HepG2 (cell line): ENCODE results near the gene C9orf50. TPM values are rescaled to one million over a fixed set of nuclear protein-coding genes. Genes with fewer than 3 reads are reported as not detected.

Source experiments
- CBX1 ChIP-seq: IDR thresholded peaks from one replicate; pipeline ENCODE4 v1.6.1; 2016; ENCODE audit warnings: antibody characterized with exemption, low read depth
- HDAC1 ChIP-seq: sonication (generic); formaldehyde crosslinking; IDR thresholded peaks from 2 replicates; pipeline ENCODE4 v1.5.1; 2020; ENCODE audit warnings: mild to moderate bottlenecking, missing genetic modification reagents
- KMT2B ChIP-seq: IDR thresholded peaks from 2 replicates; pipeline ENCODE4 v1.6.1; 2016; ENCODE audit warnings: missing genetic modification reagents, missing compliant biosample characterization
- NONO ChIP-seq, 2 experiments: fragments of 450-650 bp in 1 of 2; sonication (generic) in 1 of 2; formaldehyde crosslinking in 1 of 2; IDR thresholded peaks in 1 of 2; conservative IDR thresholded peaks in 1 of 2; 2 replicates each; pipeline versions ENCODE4 v1.6.1 to v1.8.0; 2017 to 2022; ENCODE audit warnings: mild to moderate bottlenecking in 1 of 2, missing genetic modification reagents in 1 of 2, moderate library complexity in 1 of 2
- PHF21A ChIP-seq: sonication (generic); formaldehyde crosslinking; IDR thresholded peaks from 2 replicates; pipeline ENCODE4 v1.5.0; 2020; ENCODE audit warnings: mild to moderate bottlenecking, missing genetic modification reagents
- RORA ChIP-seq: sonication (generic); formaldehyde crosslinking; IDR thresholded peaks from 2 replicates; pipeline ENCODE4 v1.5.0; 2020; ENCODE audit warnings: mild to moderate bottlenecking, missing genetic modification reagents, moderate library complexity
- SPEN ChIP-seq: sonication (generic); formaldehyde crosslinking; IDR thresholded peaks from 2 replicates; pipeline ENCODE4 v1.5.1; 2020; ENCODE audit warnings: low read depth, mild to moderate bottlenecking, missing genetic modification reagents
- TAF1 ChIP-seq: sonication (generic); formaldehyde crosslinking; IDR thresholded peaks from 2 replicates; pipeline ENCODE4 v1.4.0; 2020; ENCODE audit warnings: missing genetic modification reagents
- YEATS2 ChIP-seq: sonication (generic); formaldehyde crosslinking; IDR thresholded peaks from 2 replicates; pipeline ENCODE4 v1.4.0; 2020; ENCODE audit warnings: missing genetic modification reagents, borderline replicate concordance
- ZC3H4 ChIP-seq: sonication (generic); formaldehyde crosslinking; IDR thresholded peaks from 2 replicates; pipeline ENCODE4 v1.4.0; 2020; ENCODE audit warnings: missing genetic modification reagents, borderline replicate concordance
- ZFP36L2 ChIP-seq: sonication (generic); formaldehyde crosslinking; IDR thresholded peaks from 2 replicates; pipeline ENCODE4 v1.4.0; 2020; ENCODE audit warnings: missing genetic modification reagents
- ZFYVE20 ChIP-seq: sonication (generic); formaldehyde crosslinking; IDR thresholded peaks from 2 replicates; pipeline ENCODE4 v1.8.0; 2023; ENCODE audit warnings: low read depth, mild to moderate bottlenecking, moderate library complexity, missing genetic modification reagents, borderline replicate concordance
- ZNF160 ChIP-seq: sonication (generic); formaldehyde crosslinking; IDR thresholded peaks from 2 replicates; pipeline ENCODE4 v1.8.0; 2022; ENCODE audit warnings: mild to moderate bottlenecking, inconsistent platforms, missing genetic modification reagents
- ZNF337 ChIP-seq: sonication (generic); formaldehyde crosslinking; IDR thresholded peaks from 2 replicates; pipeline ENCODE4 v1.5.1; 2020; ENCODE audit warnings: missing genetic modification reagents, low read depth, mild to moderate bottlenecking, borderline replicate concordance
- ZNF468 ChIP-seq: sonication (generic); formaldehyde crosslinking; IDR thresholded peaks from 2 replicates; pipeline ENCODE4 v1.8.0; 2022; ENCODE audit warnings: mild to moderate bottlenecking, moderate library complexity, missing genetic modification reagents
- ZNF616 ChIP-seq: sonication (generic); formaldehyde crosslinking; IDR thresholded peaks from 2 replicates; pipeline ENCODE4 v1.5.0; 2020; ENCODE audit warnings: low read depth, mild to moderate bottlenecking, missing genetic modification reagents
- ZNF703 ChIP-seq: sonication (generic); formaldehyde crosslinking; IDR thresholded peaks from 2 replicates; pipeline ENCODE4 v1.5.1; 2020; ENCODE audit warnings: missing genetic modification reagents, mild to moderate bottlenecking, moderate library complexity, borderline replicate concordance
- polyA plus RNA-seq, 8 experiments: library from polyadenylated mRNA; depleted of rRNA in 3 of 8; stranded (reverse) in 7 of 8; unstranded in 1 of 8; fragments of >200 nt; fragmentation: Illumina TruSeq in 4 of 8; extraction: Trizol in 4 of 8; gene quantifications; 2 replicates each; pipeline versions ENCODE4 v1.2.1 to v1.2.3, GENCODE V29; 2011 to 2016; ENCODE audit warnings: low read depth in 4 of 8, missing spikeins in 1 of 8, mixed read lengths in 1 of 8; ENCODE audit not compliant: insufficient read depth in 1 of 8
- total RNA-seq, 5 experiments: library from RNA; depleted of rRNA; stranded (reverse); fragments of >200 nt; fragmentation: Illumina TruSeq; extraction: Trizol; gene quantifications; 2 replicates each; pipeline ENCODE4 v1.2.3, GENCODE V29; 2016; ENCODE audit warnings: low read depth in 1 of 5
- TF ChIP-seq, protein P1 (sequence below): sonication (generic); formaldehyde crosslinking; IDR thresholded peaks from 2 replicates; pipeline ENCODE4 v1.4.0; 2020; ENCODE audit warnings: missing genetic modification reagents, borderline replicate concordance
- TF ChIP-seq, protein P2 (sequence below): sonication (generic); formaldehyde crosslinking; IDR thresholded peaks from 2 replicates; pipeline ENCODE4 v1.4.0; 2020; ENCODE audit warnings: missing genetic modification reagents
- TF ChIP-seq, protein P3 (sequence below): sonication (generic); formaldehyde crosslinking; IDR thresholded peaks from 2 replicates; pipeline ENCODE4 v1.4.0; 2020; ENCODE audit warnings: missing genetic modification reagents
- TF ChIP-seq, protein P4 (sequence below): sonication (generic); formaldehyde crosslinking; conservative IDR thresholded peaks from 2 replicates; pipeline ENCODE4 v1.4.0; 2020; ENCODE audit warnings: missing genetic modification reagents

The C9orf50 gene
- total and polyA plus RNA-seq, 2 of the 13 experiments (the other 11 are each of a cell fraction or from before 2014, with no cell fraction given): not detected

DNA sequence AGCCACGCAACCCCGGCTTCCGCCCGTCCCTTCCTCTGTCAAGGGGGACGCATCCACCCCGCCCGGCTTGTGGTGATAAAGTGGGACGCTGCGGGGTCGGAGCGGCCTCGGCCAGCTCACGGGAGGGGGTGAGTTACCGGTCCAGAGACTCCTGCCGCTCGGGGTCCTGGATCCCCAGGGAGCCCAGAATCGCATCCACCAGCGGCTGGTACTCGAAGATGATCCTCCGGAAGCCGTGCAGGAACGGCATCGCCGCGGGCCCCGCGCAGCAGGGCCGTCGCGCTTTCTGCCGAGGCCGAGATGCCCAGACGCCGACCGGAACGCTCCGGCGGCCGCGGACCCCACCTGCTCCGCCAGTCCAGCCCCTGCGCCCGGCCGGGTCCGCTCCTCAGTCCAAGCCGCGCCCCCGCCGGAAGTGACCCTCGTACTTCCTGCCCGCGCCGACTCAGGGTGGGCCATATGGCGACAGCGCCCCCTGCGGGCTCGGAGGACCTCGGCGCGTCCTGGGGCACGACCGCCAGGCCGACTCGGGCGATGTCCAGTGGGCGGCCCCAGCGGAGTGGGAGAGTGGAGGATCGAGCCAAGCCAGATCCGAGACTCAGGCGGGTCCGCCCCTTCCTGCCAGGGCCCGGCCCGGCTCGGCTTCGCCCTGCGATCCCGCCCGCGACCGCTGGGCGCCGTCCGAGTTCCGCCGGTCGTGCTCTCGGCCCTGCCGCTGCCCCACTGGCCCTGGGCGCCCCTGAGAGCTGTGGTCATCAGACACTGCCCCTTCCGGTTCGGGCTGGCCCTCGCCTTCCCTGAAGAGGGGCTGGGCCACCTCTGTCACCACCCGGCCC, 21.1 kb upstream of the C9orf50 start, which contains the start of gene ASB6 (continued):
- TF ChIP-seq, protein P1, sequence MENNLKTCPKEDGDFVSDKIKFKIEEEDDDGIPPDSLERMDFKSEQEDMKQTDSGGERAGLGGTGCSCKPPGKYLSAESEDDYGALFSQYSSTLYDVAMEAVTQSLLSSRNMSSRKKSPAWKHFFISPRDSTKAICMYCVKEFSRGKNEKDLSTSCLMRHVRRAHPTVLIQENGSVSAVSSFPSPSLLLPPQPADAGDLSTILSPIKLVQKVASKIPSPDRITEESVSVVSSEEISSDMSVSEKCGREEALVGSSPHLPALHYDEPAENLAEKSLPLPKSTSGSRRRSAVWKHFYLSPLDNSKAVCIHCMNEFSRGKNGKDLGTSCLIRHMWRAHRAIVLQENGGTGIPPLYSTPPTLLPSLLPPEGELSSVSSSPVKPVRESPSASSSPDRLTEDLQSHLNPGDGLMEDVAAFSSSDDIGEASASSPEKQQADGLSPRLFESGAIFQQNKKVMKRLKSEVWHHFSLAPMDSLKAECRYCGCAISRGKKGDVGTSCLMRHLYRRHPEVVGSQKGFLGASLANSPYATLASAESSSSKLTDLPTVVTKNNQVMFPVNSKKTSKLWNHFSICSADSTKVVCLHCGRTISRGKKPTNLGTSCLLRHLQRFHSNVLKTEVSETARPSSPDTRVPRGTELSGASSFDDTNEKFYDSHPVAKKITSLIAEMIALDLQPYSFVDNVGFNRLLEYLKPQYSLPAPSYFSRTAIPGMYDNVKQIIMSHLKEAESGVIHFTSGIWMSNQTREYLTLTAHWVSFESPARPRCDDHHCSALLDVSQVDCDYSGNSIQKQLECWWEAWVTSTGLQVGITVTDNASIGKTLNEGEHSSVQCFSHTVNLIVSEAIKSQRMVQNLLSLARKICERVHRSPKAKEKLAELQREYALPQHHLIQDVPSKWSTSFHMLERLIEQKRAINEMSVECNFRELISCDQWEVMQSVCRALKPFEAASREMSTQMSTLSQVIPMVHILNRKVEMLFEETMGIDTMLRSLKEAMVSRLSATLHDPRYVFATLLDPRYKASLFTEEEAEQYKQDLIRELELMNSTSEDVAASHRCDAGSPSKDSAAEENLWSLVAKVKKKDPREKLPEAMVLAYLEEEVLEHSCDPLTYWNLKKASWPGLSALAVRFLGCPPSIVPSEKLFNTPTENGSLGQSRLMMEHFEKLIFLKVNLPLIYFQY (CRISPR knock-in tag): peak; percentile 98
- TF ChIP-seq ZNF337: peak; percentile 76; the same call in 1 of the 2 replicates
- TF ChIP-seq, protein P2, sequence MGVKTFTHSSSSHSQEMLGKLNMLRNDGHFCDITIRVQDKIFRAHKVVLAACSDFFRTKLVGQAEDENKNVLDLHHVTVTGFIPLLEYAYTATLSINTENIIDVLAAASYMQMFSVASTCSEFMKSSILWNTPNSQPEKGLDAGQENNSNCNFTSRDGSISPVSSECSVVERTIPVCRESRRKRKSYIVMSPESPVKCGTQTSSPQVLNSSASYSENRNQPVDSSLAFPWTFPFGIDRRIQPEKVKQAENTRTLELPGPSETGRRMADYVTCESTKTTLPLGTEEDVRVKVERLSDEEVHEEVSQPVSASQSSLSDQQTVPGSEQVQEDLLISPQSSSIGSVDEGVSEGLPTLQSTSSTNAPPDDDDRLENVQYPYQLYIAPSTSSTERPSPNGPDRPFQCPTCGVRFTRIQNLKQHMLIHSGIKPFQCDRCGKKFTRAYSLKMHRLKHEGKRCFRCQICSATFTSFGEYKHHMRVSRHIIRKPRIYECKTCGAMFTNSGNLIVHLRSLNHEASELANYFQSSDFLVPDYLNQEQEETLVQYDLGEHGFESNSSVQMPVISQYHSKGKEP (CRISPR knock-in tag): peak; percentile 19; the same call in 1 of the 2 replicates
- no peak for TF ChIP-seq ZFYVE20 (CRISPR knock-in tag)
- TF ChIP-seq, protein P3, sequence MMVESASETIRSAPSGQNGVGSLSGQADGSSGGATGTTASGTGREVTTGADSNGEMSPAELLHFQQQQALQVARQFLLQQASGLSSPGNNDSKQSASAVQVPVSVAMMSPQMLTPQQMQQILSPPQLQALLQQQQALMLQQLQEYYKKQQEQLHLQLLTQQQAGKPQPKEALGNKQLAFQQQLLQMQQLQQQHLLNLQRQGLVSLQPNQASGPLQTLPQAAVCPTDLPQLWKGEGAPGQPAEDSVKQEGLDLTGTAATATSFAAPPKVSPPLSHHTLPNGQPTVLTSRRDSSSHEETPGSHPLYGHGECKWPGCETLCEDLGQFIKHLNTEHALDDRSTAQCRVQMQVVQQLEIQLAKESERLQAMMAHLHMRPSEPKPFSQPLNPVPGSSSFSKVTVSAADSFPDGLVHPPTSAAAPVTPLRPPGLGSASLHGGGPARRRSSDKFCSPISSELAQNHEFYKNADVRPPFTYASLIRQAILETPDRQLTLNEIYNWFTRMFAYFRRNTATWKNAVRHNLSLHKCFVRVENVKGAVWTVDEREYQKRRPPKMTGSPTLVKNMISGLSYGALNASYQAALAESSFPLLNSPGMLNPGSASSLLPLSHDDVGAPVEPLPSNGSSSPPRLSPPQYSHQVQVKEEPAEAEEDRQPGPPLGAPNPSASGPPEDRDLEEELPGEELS (CRISPR knock-in tag): peak; percentile 59
- no peak for TF ChIP-seq ZNF160 (CRISPR knock-in tag)
- no peak for TF ChIP-seq ZNF468 (CRISPR knock-in tag)
- peak; percentile 95 for TF ChIP-seq PHF21A (CRISPR knock-in tag)
- TF ChIP-seq ZNF703: no peak; the same call in 1 of the 2 replicates
- peak; percentile 86 for TF ChIP-seq KMT2B
- peak; percentile 92 for TF ChIP-seq CBX1
- peak; percentile 99 for TF ChIP-seq SPEN (CRISPR knock-in tag)
- peak; percentile 98 for TF ChIP-seq HDAC1 (CRISPR knock-in tag)
- TF ChIP-seq ZC3H4 (CRISPR knock-in tag): no peak
- TF ChIP-seq YEATS2 (CRISPR knock-in tag): peak; percentile 97
- TF ChIP-seq NONO (IDR thresholded peaks at IDR 0.05): no peak
- TF ChIP-seq NONO (CRISPR knock-in tag; conservative IDR thresholded peaks at IDR 0.05): peak; percentile 98
- no peak for TF ChIP-seq RORA (CRISPR knock-in tag)
- no peak for TF ChIP-seq ZNF616
- TF ChIP-seq, protein P4, sequence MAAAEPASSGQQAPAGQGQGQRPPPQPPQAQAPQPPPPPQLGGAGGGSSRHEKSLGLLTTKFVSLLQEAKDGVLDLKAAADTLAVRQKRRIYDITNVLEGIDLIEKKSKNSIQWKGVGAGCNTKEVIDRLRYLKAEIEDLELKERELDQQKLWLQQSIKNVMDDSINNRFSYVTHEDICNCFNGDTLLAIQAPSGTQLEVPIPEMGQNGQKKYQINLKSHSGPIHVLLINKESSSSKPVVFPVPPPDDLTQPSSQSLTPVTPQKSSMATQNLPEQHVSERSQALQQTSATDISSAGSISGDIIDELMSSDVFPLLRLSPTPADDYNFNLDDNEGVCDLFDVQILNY: peak; percentile 57
- no peak for TF ChIP-seq ZFP36L2 (CRISPR knock-in tag)
- TF ChIP-seq TAF1: peak; percentile 75; the same call in 1 of the 2 replicates
